ENCODE results near the gene CUX1. TPM values are rescaled to one million over a fixed set of nuclear protein-coding genes. Genes with fewer than 3 reads are reported as not detected.
A peak's percentile ranks its signal among the peaks of the same experiment; 100 is the strongest.

CUX1 gene
- total and polyA plus RNA-seq, 2 of the 13 experiments (the other 11 are each of a cell fraction or from before 2014, with no cell fraction given): 13.7 to 14.9 TPM

- TF ChIP-seq SAFB2 (CRISPR knock-in tag; IDR thresholded peaks at IDR 0.05; ENCODE audit: borderline replicate concordance, low read depth): no peak; the same call in 1 of the 2 replicates
- TF ChIP-seq JUN (CRISPR knock-in tag; IDR thresholded peaks at IDR 0.05): no peak
- no peak for TF ChIP-seq TCF7 (IDR thresholded peaks at IDR 0.05; ENCODE audit: low read depth)
- TF ChIP-seq ZFAT (CRISPR knock-in tag; conservative IDR thresholded peaks at IDR 0.05): no peak
- TF ChIP-seq HES4 (CRISPR knock-in tag; IDR thresholded peaks at IDR 0.05; ENCODE audit: borderline replicate concordance): 0 out of 2 replicates have a peak, but pooled peaks have one; percentile 41
- no peak for TF ChIP-seq ZBTB42 (CRISPR knock-in tag; IDR thresholded peaks at IDR 0.05)
- TF ChIP-seq ATF7 (IDR thresholded peaks at IDR 0.05): no peak
- TF ChIP-seq ATF7 (CRISPR knock-in tag; IDR thresholded peaks at IDR 0.05): no peak
- TF ChIP-seq ZNF224 (CRISPR knock-in tag; IDR thresholded peaks at IDR 0.05): no peak
- TF ChIP-seq ZNF10 (CRISPR knock-in tag; IDR thresholded peaks at IDR 0.05; ENCODE audit: borderline replicate concordance, low read depth): no peak
- TF ChIP-seq BCL3 (CRISPR knock-in tag; IDR thresholded peaks at IDR 0.05): no peak; the same call in 1 of the 2 replicates
- TF ChIP-seq, protein P1, sequence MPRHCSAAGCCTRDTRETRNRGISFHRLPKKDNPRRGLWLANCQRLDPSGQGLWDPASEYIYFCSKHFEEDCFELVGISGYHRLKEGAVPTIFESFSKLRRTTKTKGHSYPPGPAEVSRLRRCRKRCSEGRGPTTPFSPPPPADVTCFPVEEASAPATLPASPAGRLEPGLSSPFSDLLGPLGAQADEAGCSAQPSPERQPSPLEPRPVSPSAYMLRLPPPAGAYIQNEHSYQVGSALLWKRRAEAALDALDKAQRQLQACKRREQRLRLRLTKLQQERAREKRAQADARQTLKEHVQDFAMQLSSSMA (CRISPR knock-in tag; IDR thresholded peaks at IDR 0.05): peak; percentile 50; the same call in 1 of the 2 replicates
- 0 out of 2 replicates have a peak, but pooled peaks have one; percentile 10 for TF ChIP-seq BCL6 (CRISPR knock-in tag; IDR thresholded peaks at IDR 0.05)
- TF ChIP-seq, protein P2, sequence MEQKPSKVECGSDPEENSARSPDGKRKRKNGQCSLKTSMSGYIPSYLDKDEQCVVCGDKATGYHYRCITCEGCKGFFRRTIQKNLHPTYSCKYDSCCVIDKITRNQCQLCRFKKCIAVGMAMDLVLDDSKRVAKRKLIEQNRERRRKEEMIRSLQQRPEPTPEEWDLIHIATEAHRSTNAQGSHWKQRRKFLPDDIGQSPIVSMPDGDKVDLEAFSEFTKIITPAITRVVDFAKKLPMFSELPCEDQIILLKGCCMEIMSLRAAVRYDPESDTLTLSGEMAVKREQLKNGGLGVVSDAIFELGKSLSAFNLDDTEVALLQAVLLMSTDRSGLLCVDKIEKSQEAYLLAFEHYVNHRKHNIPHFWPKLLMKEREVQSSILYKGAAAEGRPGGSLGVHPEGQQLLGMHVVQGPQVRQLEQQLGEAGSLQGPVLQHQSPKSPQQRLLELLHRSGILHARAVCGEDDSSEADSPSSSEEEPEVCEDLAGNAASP (CRISPR knock-in tag; IDR thresholded peaks at IDR 0.05; ENCODE audit: borderline replicate concordance): no peak
- TF ChIP-seq TSC22D2 (CRISPR knock-in tag; IDR thresholded peaks at IDR 0.05; ENCODE audit: borderline replicate concordance): no peak
- TF ChIP-seq GFI1 (CRISPR knock-in tag; IDR thresholded peaks at IDR 0.05; ENCODE audit: borderline replicate concordance): peak; percentile 58; the same call in 1 of the 2 replicates
- TF ChIP-seq PPARG (CRISPR knock-in tag; conservative IDR thresholded peaks at IDR 0.05): 0 out of 2 replicates have a peak, but pooled peaks have one; percentile 13
- TF ChIP-seq HMGA1 (CRISPR knock-in tag; conservative IDR thresholded peaks at IDR 0.05): no peak
- TF ChIP-seq, protein P3, sequence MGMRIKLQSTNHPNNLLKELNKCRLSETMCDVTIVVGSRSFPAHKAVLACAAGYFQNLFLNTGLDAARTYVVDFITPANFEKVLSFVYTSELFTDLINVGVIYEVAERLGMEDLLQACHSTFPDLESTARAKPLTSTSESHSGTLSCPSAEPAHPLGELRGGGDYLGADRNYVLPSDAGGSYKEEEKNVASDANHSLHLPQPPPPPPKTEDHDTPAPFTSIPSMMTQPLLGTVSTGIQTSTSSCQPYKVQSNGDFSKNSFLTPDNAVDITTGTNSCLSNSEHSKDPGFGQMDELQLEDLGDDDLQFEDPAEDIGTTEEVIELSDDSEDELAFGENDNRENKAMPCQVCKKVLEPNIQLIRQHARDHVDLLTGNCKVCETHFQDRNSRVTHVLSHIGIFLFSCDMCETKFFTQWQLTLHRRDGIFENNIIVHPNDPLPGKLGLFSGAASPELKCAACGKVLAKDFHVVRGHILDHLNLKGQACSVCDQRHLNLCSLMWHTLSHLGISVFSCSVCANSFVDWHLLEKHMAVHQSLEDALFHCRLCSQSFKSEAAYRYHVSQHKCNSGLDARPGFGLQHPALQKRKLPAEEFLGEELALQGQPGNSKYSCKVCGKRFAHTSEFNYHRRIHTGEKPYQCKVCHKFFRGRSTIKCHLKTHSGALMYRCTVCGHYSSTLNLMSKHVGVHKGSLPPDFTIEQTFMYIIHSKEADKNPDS (CRISPR knock-in tag; IDR thresholded peaks at IDR 0.05): no peak
- TF ChIP-seq GABPA (IDR thresholded peaks at IDR 0.05; ENCODE audit: low read depth, low read length): no peak
- peak; percentile 20; the same call in 1 of the 2 replicates for TF ChIP-seq GABPA (CRISPR knock-in tag; IDR thresholded peaks at IDR 0.05; ENCODE audit: low read depth)
- no peak for TF ChIP-seq ZNF780A (CRISPR knock-in tag; IDR thresholded peaks at IDR 0.05)
- TF ChIP-seq NAIF1 (CRISPR knock-in tag; IDR thresholded peaks at IDR 0.05; ENCODE audit: borderline replicate concordance): no peak
Measured at GRCh38 chr7:101856473-101857357, 39.3 kb downstream of the CUX1 start (continued).
